GDM1 (cell line): Measurements from ENCODE around the gene HFM1.
A peak's percentile ranks its signal among the peaks of the same experiment; 100 is the strongest.
"Not testable (repeated sequence)": the region's sequence is repeated elsewhere in the genome, so short reads cannot be mapped to it uniquely, and the experiment has no call there.

Experiments
- DNase-seq: peaks from one replicate; lab custom pipeline; 2025; lab: John Stamatoyannopoulos, UW

Gene HFM1

DNA sequence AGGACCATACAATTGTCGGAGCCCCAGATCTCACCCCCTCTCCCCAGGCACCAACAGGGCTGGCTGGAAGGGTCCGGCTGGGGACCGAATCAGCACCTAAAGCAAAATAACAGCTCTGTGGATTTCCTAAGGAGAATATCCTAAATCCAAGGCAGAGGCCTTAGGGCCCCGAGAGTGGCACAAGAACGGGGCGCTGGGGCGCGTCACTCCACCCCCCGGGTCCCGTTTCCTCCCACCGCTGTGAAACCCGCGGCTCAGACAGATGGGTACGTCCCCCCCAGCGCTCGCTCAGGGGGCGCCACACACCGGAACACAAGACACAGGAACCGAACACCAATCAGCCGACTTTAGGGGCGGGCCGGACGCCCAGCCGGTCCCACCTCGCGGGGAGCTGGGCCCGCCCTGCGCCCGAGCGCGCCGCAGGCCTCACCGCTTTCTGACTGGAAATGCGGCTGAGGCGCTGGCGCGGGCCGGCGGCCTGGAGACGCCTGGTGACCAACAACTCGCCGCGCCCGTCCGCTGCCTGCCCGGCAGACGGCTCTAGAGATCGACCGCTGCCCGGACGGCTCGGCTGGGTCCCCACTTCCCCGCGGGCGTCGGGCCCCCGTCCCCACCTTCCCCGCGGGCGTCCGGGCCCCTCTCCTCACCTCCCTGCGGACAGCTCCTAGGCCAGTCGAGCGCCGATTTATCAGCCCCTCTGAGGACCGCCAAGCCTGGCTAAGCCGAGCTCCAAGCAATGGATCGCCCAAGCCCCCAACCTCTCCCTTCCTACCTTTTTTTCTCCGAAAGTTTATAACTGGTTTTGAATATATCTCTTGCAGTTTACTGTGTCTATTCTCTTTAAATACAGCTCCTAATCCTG is at the start of gene HFM1:
TSS of gene HFM1 (minus strand) at position 687 of the 862 bp plus-strand sequence. CDS start 3,755 bp downstream, outside the sequence.
- peak; percentile 65 for DNase-seq

GRCh38 chr1:91454136-91454535 is 49.5 kb upstream of the HFM1 start:
- no peak for DNase-seq

DNA sequence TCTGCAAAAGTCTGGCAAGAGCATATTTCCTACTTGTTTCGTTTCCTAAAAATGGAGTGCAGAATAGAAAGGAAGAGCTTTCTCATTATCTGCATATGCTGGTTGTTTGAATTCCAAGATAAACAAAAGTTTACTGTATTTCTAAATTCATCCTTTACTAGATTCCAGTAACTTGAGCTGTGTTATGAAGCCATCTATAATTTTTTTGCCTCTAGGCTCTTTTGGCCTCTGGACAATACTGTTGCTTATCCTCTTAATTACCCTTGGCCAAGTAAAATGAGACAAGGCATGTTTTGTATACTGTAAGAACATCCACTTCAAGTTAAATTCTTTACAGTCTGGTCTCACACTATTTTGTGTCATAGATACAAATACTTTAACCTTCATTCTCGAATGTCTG is 45.6 kb upstream of the HFM1 start:
- no peak for DNase-seq

DNA sequence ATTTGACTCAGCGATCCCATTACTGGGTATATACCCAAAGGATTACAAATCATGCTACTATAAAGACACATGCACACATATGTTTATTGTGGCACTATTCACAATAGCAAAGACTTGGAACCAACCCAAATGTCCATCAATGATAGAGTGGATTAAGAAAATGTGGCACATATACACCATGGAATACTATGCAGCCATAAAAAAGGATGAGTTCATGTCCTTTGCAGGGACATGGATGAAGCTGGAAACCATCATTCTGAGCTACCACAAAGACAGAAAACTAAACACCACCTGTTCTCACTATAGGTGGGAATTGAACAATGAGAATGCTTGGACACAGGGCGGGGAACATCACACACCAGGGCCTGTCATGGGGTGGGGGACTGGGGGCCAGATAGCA is 43.1 kb upstream of the HFM1 start:
- DNase-seq = not testable (repeated sequence)

DNA sequence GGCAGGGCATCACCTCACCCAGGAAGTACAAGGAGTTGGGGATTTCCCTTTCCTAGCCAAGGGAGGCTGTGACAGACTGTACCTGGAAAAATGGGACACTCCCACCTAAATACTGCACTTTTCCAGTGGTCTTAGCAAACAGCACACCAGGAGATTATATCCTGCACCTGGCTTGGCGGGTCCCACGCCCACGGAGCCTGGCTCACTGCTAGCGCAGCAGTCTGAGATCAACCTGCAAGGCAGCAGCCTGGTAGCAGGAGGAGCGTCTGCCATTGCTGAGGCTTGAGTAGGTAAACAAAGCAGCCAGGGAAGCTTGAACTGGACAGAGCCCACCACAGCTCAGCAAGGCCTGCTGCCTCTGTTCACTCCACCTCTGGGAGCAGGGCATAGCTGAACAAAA is 37.3 kb upstream of the HFM1 start:
- DNase-seq = not testable (repeated sequence)

DNA sequence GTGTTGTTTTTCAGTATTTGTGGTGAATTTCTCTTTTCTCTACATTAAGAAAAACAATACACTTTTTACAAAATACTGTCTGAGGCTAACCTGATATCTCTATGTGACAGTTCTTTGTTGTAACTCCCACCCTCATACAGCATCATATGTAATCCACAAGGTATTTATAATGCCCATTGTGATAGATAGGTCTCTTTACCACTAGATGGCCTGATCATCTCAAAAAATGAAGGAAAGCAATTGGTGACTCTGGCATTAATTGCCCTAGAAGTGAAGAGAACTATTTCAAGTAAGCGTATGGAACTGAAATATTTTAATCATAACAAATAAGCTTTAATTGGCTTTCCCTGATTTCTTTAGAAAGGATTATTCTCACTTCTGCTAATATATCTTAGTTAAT is 36.2 kb upstream of the HFM1 start:
- DNase-seq = peak; percentile 3

GRCh38 chr1:91439016-91439415 is 34.4 kb upstream of the HFM1 start:
- DNase-seq = no peak

GRCh38 chr1:91428182-91428798 is 23.7 kb upstream of the HFM1 start:
- DNase-seq = no peak

DNA sequence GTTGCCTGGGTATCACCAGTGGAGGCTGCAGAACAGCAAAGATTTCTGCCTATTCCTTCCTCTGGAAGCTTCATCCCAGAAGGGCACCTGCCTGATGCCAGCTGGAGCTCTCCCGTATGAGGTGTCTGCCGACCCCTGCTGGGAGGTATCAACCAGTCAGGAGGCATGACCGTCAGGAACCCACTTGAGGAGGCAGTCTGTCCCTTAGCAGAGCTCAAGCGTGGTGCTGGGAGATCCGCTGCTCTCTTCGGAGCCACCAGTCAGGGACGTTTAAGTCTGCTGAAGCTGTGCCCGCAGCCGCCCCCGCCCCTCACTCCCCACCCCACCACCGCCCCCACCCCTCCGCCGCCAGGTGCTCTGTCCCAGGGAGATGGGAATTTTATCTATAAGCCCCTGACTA is 23.1 kb upstream of the HFM1 start:
- DNase-seq = no peak

GRCh38 chr1:91422523-91422922 is 17.9 kb upstream of the HFM1 start:
- not testable (repeated sequence) for DNase-seq

GRCh38 chr1:91412371-91412770 is 7.7 kb upstream of the HFM1 start:
- no peak for DNase-seq

GRCh38 chr1:91406773-91407389 is 2.2 kb upstream of the HFM1 start:
- DNase-seq = no peak

DNA sequence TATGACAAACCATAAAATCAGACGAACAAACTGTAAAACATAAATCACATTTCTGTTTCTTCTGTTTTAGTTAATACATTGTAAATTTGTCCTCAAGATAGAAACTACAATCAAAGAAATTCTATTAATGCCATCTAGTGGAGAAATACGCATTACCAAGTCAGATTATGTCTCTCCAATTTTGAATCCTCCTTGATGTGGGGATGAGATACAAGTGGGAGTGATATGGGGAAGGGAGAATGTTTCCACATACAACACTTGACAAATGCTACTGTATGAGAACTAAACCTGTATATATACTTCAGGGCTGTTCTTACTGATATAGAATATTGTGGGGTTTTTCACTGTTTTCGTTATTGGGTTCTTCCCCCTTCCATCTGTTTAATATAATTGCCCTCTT is 2.6 kb downstream of the HFM1 start:
- no peak for DNase-seq

GRCh38 chr1:91400133-91400725 is 4.4 kb downstream of the HFM1 start:
- DNase-seq = no peak

- no peak for DNase-seq
Observed at GRCh38 chr1:91398291-91398690, 6.3 kb downstream of the HFM1 start.

- DNase-seq = no peak
Observed at GRCh38 chr1:91397605-91398004, 7.0 kb downstream of the HFM1 start.

DNA sequence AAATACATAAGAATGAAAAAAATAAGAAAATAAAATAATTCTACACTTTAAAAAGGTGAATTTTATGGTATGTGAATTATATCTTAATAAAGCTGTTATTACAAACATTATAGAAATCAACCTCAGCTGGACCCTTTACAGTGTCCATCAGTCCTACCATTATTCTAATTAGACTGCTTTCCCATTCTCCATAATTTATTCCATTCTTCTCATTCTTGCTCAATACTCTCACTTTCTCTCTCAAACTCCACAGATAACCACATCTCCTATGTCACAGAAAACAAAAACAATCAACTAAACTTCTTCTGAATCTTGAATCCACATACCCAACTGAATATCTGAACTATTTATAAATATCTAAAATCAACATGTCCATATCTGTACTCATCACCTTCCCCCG is 11.6 kb downstream of the HFM1 start:
- DNase-seq = no peak

DNA sequence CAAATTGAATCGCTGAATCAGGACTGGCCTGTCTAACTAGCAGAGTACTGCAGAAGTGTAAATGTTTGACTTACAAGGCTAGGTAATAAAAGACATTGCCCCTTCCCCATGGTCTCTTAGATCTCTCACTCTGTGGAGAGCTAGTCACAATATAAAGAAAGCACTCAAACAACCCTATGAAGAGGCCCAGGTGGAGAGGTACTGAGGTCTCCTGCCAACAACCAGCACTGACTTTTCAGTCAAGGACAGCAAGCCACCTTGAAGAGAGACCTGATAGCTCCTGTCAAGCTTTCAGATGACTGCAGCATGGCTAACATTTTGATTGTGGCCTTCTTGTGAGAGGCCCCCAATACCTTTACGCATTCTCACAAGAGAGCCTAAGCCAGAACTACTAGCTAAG is 18.5 kb downstream of the HFM1 start:
- no peak for DNase-seq

DNA sequence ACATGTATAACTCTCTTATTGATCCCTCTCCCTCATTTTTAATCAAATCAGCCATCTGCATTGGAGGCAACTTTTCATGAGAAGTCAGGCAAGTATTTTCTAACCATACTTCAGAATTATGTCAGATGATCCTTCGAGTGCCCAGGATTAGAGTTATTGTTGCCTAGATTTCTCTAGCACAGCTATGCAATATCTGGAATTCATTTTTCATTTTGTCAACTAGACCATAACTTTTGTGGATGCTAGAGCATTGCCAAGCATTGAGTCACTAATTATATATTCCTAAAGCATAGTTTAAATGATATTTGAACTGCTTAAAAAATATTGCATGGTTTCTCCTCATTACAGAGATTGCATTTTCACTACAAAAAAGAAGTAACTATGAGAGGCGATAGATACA is 21.2 kb downstream of the HFM1 start:
- no peak for DNase-seq

- DNase-seq = no peak
Observed at GRCh38 chr1:91381844-91382243, 22.8 kb downstream of the HFM1 start.

GRCh38 chr1:91374086-91374485 is 30.6 kb downstream of the HFM1 start:
- DNase-seq = no peak

DNA sequence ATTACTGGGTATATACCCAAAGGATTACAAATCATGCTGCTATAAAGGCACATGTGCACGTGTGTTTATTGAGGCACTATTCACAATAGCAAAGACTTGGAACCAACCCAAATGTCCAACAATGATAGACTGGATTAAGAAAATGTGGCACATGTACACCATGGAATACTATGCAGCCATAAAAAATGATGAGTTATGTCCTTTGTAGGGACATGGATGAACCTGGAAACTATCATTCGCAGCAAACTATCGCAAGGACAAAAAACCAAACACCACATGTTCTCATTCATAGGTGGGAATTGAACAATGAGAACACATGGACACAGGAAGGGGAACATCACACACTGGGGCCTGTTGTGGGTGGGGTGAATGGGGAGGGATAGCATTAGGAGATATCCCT is 32.4 kb downstream of the HFM1 start:
- DNase-seq = not testable (repeated sequence)

- no peak for DNase-seq
Observed at GRCh38 chr1:91349524-91349923, 55.1 kb downstream of the HFM1 start.
